ENCODE data around the gene C17orf78.

DNA sequence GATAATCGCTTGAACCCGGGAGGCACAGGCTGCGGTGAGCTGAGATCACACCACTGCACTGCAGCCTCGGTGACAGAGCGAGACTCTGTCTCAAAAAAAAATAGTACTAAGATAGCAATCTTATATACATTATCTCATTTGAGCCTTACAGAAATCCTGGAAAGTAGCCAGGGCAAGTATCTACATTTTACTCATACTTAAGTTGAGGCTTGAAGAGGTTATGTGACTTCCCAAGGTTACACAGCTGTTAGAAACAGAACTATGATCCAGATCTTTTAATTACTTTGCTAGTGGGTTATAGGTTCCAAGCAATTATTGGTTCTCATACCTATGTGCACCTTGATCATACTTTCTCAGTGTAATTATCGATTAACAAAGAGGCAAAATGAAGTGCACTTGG is 15.4 kb downstream of the C17orf78 start:
- TF ChIP-seq, protein P1, sequence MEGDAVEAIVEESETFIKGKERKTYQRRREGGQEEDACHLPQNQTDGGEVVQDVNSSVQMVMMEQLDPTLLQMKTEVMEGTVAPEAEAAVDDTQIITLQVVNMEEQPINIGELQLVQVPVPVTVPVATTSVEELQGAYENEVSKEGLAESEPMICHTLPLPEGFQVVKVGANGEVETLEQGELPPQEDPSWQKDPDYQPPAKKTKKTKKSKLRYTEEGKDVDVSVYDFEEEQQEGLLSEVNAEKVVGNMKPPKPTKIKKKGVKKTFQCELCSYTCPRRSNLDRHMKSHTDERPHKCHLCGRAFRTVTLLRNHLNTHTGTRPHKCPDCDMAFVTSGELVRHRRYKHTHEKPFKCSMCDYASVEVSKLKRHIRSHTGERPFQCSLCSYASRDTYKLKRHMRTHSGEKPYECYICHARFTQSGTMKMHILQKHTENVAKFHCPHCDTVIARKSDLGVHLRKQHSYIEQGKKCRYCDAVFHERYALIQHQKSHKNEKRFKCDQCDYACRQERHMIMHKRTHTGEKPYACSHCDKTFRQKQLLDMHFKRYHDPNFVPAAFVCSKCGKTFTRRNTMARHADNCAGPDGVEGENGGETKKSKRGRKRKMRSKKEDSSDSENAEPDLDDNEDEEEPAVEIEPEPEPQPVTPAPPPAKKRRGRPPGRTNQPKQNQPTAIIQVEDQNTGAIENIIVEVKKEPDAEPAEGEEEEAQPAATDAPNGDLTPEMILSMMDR (IDR thresholded peaks at IDR 0.05; ENCODE audit: low read depth, low read length), result no peak
- TF ChIP-seq POLR2A (IDR thresholded peaks at IDR 0.05; ENCODE audit: extremely low read depth, insufficient read length), result no peak
